NCI-H345 treated with DMSO at 0.1 percent for 48 hours (cell line): ENCODE results near the gene BTNL3.

Experiments used
- DNase-seq: peaks from one replicate; lab custom pipeline; 2025; ENCODE audit not compliant: unreplicated experiment; lab: John Stamatoyannopoulos, UW

Gene BTNL3

GRCh38 chr5:181020688-181021087 is 32.0 kb downstream of the BTNL3 start:
- DNase-seq, result no peak

DNA sequence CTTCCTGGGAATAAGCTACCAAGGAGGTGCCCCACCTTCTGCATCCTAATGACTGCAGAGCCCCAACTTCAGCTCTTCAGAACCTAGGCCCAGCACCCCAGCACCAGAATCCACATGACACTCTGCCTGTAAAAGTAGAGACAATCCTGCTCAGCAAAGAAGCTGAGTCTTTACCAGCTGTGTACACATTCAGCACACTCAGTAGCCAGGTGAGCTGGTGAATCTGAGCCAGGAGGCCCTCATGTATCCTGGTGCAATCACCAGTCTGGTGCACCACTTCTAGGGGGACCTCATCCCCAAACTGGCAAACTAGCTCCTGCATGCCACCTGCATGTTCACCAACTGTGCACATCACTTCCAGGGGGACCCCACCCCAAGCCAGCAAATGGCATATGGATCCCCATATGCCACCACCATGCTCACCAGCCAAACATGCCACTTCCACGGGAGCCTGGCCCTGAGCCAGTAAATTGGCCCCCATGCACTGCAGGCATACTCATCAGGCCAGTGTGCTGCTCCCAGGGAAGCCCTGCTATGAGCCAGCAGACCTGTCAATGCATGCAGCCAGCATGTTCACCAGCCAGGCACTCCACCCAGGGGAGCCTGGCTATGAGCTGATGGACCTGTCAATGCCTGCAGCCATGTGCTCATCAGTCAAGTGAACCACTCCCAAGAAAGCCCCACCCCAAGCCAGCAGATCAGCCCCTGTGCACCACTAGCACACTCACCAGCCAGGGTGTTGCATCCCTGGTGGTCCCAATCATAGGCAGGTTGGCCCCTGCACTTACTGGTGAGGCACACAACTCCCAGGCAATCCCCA is 35.8 kb downstream of the BTNL3 start:
- no peak for DNase-seq

- no peak for DNase-seq
Observed at GRCh38 chr5:181027452-181028031, 38.9 kb downstream of the BTNL3 start.

GRCh38 chr5:181028032-181028819 is 39.6 kb downstream of the BTNL3 start:
- DNase-seq, result no peak

- no peak for DNase-seq
Observed at GRCh38 chr5:181031716-181032115, 43.1 kb downstream of the BTNL3 start.

GRCh38 chr5:181035991-181036815 is 47.6 kb downstream of the BTNL3 start:
- no peak for DNase-seq

GRCh38 chr5:181036816-181037364 is 48.2 kb downstream of the BTNL3 start:
- DNase-seq, result no peak

DNA sequence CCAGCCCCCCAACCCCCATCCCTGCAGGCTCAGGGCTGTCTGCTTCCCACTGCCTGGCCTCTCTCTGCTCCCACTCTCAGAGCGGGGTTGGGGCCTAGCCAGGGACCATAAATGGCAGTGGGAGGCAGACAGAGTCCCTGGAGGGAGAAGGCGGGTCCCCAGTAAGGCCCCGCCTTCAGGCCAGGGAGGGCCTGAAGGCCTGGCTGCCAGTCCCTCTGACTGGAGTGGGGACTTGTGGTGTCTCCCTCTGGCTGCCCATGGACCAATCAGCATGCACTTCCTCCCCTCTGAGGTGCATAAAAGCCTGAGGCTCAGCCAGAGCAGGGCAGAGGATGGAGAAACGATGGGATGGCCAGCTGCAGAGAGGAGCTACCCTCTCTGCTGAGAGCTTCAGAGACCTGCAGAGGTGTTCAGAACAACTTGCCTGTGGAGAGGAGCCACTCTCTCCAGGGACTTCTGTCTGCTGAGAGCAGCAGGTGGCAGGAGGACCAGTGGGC is 48.8 kb downstream of the BTNL3 start:
- no peak for DNase-seq

DNA sequence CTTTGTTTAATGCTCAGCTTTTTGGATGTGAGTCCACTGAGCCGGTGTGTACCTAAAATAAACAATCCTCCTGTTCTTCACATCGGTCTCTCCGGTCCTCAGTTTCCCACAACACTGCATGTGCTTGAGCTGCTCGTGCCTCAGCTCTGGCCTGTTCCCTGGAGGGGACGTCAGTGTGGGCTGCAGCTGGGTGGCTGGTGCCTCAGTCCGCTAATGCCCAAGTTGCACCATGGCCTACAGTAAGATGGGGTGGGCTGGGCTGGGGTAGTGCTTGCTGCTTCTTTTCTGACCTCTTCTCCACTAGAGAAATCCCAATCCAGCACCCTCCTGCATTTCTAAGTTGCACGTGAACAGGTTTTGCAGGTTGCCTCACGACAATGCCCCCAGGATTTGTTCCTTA is 50.8 kb downstream of the BTNL3 start:
- no peak for DNase-seq

DNA sequence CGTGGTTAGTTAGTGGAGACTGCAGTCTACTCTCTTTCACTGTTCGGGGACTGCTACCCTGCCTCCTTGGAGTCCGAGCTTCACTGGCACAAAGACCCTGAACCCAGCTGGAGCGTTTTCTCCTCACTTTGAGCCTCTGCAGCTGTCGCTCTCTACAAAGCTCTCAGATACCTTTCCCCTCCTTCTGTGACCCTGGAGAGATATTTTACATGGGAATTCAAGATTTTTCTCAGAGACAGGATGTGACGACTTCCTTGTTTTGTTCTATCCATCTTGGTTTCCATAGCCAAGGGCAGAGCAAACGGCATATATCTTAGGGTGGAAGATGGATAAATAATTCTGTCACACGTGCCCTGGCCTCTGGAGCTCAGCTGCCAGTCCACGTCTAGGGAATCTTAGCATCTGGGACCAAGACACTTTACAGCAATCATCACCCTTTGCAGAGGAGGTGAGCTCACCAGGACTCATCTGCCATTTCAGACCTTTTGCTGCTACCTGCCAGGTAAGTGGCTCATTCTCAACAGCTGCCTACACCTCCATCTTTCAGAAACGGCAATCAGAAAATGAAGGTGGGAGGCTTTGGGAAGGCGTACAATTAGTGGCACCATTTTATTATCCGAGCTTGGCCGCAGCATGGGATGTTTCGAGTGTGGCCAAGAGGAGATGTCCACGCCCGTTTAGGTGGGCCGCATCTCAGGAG is 51.4 kb downstream of the BTNL3 start, which contains the start of gene BTNL9:
Gene BTNL9, plus strand, starts transcription at position 336 of the 700 bp plus-strand sequence. CDS start 5,224 bp downstream, outside the sequence.
- DNase-seq, result no peak

DNA sequence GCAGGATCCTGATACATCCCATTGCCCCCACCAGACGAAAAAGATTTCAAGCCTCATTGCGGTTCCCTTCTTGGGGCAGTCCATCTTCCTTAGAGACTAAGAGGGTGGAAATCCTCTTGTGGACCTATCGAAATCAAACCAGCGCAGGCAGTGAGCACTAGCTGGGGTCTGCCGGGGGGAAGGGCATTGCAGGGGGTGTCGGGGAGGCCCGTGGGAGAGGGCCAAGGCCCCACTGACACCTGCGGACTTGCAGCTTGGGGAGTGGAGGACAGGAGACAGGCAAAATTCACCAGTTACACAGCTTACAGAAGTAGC is 51.9 kb downstream of the BTNL3 start:
- DNase-seq, result no peak

DNA sequence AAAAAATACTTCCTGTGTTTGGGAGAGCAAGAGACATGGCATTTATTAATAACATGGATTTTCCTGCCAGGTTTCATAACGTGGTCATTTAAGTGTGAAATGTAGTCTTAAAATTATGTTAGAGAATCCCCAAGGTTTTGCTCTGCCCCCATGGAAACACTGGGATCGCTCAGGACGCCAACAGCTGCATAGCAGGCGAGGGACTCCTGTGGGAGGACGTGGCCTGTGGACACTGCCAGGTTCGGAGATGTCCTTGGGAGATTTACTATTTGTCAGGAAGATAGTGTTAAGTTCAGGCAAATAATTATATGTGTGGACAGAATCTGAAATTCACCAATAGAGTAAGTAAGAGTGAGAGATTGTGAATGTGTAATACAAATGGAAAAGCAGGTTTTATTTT is 52.4 kb downstream of the BTNL3 start:
- DNase-seq, result no peak

DNA sequence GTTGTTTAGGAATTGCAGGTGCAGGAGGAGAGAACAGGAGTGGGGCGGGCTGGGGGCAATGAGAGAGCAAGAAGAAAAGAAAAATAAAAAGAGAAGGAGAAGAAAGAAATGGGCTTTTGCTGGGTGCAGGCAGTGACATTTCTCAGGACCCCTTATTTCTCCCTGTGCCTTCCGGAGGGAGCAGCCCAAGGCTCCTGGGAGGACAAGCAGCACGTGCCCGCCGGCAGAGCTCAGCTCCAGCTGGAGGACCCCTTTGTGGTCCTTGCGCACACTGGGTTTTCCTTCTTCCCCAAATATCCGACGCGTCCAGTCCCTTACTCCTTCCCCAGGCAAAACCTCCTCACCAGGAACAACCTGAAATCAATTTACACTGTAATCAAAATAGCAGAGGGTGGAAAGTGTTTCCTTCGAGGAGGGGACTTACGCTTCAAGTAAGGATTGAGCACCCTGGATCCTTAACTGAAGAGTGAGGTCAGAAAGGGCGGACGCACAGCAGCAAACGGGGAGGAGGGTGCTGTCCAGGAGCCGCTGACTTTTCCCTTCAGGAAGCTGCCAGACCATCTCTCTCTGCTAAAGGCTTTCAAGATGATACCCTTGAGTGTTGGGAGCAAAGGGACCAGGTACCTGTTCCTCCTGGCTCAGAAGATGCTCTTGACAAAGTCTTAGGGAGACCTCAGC is 53.5 kb downstream of the BTNL3 start:
- no peak for DNase-seq

GRCh38 chr5:181042722-181043121 is 54.1 kb downstream of the BTNL3 start:
- DNase-seq, result no peak

DNA sequence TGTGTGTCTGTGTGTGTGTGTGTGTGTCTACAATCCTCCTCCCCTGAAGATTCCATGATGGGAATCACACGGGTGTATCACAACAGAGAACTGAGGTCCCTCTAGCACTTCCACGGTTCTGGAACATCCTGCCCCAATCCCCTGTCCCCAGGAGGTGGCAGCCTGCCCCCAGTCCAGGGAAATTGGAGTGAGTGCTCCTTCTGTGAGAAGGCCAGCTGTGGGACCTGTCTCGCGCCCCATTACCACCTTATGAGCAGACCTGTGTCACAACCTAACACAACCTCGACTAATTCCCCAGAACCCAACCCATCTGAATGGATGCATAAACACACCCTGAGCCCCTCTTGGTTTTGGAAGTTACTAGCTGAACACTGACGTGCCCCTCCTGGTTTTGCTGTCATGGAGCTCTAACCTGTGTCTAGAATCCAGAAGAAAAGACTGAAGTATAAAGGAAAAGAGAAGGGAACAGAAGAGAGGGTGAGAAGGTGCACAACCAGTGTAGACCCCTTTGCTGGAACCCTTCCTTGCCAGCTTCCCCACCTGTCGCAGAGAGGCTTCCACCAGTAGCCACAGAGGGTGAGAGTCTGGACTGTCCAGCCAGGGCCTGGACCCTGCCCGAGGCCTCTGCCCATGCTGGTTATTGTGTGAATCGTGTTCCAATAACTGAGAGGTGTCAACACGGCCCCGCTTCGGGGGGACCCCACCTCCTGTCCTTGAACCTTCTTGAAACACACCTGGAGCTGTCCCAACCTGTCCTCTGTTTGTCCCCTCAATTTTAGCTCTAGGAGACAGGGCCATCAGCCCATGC is 54.8 kb downstream of the BTNL3 start:
- DNase-seq, result no peak

- no peak for DNase-seq
Observed at GRCh38 chr5:181044093-181044599, 55.5 kb downstream of the BTNL3 start.

- DNase-seq, result no peak
Observed at GRCh38 chr5:181044662-181045305, 56.1 kb downstream of the BTNL3 start.

DNA sequence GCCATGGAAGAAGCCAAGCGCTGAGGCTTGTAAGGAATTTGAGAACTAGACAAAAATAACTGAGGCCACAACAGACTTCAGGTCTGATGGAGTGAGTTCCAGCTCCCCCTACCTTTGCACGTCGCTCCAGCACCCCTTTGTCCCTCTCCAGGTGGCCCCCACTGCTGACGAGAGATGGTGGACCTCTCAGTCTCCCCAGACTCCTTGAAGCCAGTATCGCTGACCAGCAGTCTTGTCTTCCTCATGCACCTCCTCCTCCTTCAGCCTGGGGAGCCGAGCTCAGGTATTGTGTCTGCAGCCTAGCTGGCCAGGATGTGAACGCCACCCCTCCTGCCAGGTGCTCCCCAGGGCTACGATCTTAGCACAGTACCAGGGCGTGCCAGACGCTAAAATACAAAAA is 56.7 kb downstream of the BTNL3 start:
- no peak for DNase-seq
